Measurements from ENCODE around the gene HTATIP2. TPM values are rescaled to one million over a fixed set of nuclear protein-coding genes. Genes with fewer than 3 reads are reported as not detected.

The HTATIP2 gene
- total and polyA plus RNA-seq, 2 of the 4 experiments (the other 2 are of a cell fraction): 7.2 to 11.6 TPM

- no peak overlapping the region for H2BK5ac ChIP-seq (ENCODE audit: low read depth, low read length, poor library complexity, severe bottlenecking)
- no peak overlapping the region for H4K5ac ChIP-seq (ENCODE audit: low read depth, low read length)
- H2BK15ac ChIP-seq (ENCODE audit: low read depth, low read length): no peak overlapping the region
- peaks cover 9% of the 10 kb centered on the region for H3K4me1 ChIP-seq (ENCODE audit: control insufficient read depth, insufficient read depth, low read length)
- no peak overlapping the region for H3K4me2 ChIP-seq (ENCODE audit: low read depth, low read length)
- ChIA-PET CTCF (interaction anchor here (0.6 to 1.3 kb wide), 2 partner anchors 8 to 393 kb away, joined by 3 read pairs; partner anchors contain the start of gene HTATIP2), POLR2A (ENCODE audit: unreplicated experiment) (no interaction called here)
- dilution Hi-C loops (cut with HindIII; ENCODE audit: low sequenced_read_pairs, unreplicated experiment) (no loop called here), in situ Hi-C loops (cut with MboI; ENCODE audit: low sequenced_read_pairs) (loop anchor here (25.0 kb wide), 1 partner anchor 435 kb away; no protein-coding TSS in a partner anchor), intact Hi-C loops (cut with micrococcal nuclease) (no loop called here)
- H4K91ac ChIP-seq (ENCODE audit: insufficient read depth, low read depth, low read length): no peak overlapping the region
- no peak overlapping the region for H3K18ac ChIP-seq (ENCODE audit: low read depth, low read length)
- no peak overlapping the region for H2AK5ac ChIP-seq (ENCODE audit: low read depth, low read length)
- H2BK20ac ChIP-seq (ENCODE audit: low read depth, low read length): no peak overlapping the region
- H2BK120ac ChIP-seq (ENCODE audit: low read depth, low read length): no peak overlapping the region
- no peaks in the 10 kb centered on the region for H4K20me1 ChIP-seq (ENCODE audit: insufficient read depth, low read length)
- H3K27ac ChIP-seq (ENCODE audit: insufficient read depth, low read length): no peak overlapping the region
- WGBS, 2 experiments (ENCODE audit: extremely low coverage in 2 of 2, insufficient read length in 1 of 2): no CpG with 5 or more reads among the region's 5 CpGs
- H4K8ac ChIP-seq (ENCODE audit: low read depth in 2 of 2, low read length in 2 of 2): no peak overlapping the region
- no peak overlapping the region for H3K56ac ChIP-seq (ENCODE audit: extremely low read depth, insufficient read depth, low read length)
- H2AK9ac ChIP-seq (replicated peaks; ENCODE audit: low read depth, low read length, poor library complexity): no peak overlapping the region
- H3K4ac ChIP-seq (ENCODE audit: low read depth, low read length): no peak overlapping the region
- H3K27me3 ChIP-seq (ENCODE audit: control insufficient read depth, insufficient read depth, low read length): no peaks in the 10 kb centered on the region
- no peak for TF ChIP-seq MAFK (IDR thresholded peaks at IDR 0.05; ENCODE audit: low read depth, low read length)
- TF ChIP-seq CTCF (conservative IDR thresholded peaks at IDR 0.05; ENCODE audit: low read depth, low read length): no peak
- no peak for TF ChIP-seq SMC3 (IDR thresholded peaks at IDR 0.05; ENCODE audit: low read depth, low read length)
- no peak for TF ChIP-seq MAZ (IDR thresholded peaks at IDR 0.05; ENCODE audit: borderline replicate concordance, low read depth, low read length)
- TF ChIP-seq BHLHE40 (IDR thresholded peaks at IDR 0.05; ENCODE audit: low read depth, low read length): no peak
- no peak for TF ChIP-seq CEBPB (IDR thresholded peaks at IDR 0.05; ENCODE audit: low read depth, low read length)
- no peak for TF ChIP-seq NFE2L2 (IDR thresholded peaks at IDR 0.05; ENCODE audit: low read depth, low read length)
- no peak for TF ChIP-seq CHD1 (IDR thresholded peaks at IDR 0.05; ENCODE audit: low read depth, low read length)
- no peak for TF ChIP-seq MXI1 (IDR thresholded peaks at IDR 0.05; ENCODE audit: borderline replicate concordance, low read depth, low read length)
- no peak for TF ChIP-seq ELK1 (IDR thresholded peaks at IDR 0.05; ENCODE audit: borderline replicate concordance, low read depth, low read length)
- TF ChIP-seq USF2 (IDR thresholded peaks at IDR 0.05; ENCODE audit: low read depth, low read length): no peak
- no peak for TF ChIP-seq POLR2A (IDR thresholded peaks at IDR 0.05; ENCODE audit: low read depth, low read length)
- no peak for TF ChIP-seq RAD21 (IDR thresholded peaks at IDR 0.05; ENCODE audit: low read length)
- no peak for TF ChIP-seq FOS (IDR thresholded peaks at IDR 0.05; ENCODE audit: low read depth, low read length)
- TF ChIP-seq RCOR1 (IDR thresholded peaks at IDR 0.05; ENCODE audit: insufficient replicate concordance, low read length): no peak
- TF ChIP-seq RFX5 (IDR thresholded peaks at IDR 0.05; ENCODE audit: low read depth, low read length): no peak
- no peak overlapping the region for H2AFZ ChIP-seq (replicated peaks; ENCODE audit: low read length, poor library complexity)
- peaks cover 4% of the 10 kb centered on the region for H3K9me1 ChIP-seq (ENCODE audit: insufficient read depth, low read length)
- no peak overlapping the region for H3K9ac ChIP-seq (ENCODE audit: low read depth, low read length)
- H3K4me3 ChIP-seq (ENCODE audit: insufficient read depth, low read depth, low read length): no peak overlapping the region
- DNase-seq (no peak), ATAC-seq (ENCODE audit: low read depth) (no peak)
- no peaks in the 10 kb centered on the region for H3K9me3 ChIP-seq (ENCODE audit: control insufficient read depth, insufficient read depth, low read length)
- H3K23ac ChIP-seq (ENCODE audit: low read depth, low read length): no peak overlapping the region
- H3K36me3 ChIP-seq (ENCODE audit: control insufficient read depth, insufficient read depth, low read length): peaks cover 1% of the 10 kb centered on the region; the same call in 1 of the 2 replicates
- H3K79me1 ChIP-seq (ENCODE audit: low read depth in 1 of 2, low read length in 2 of 2): peaks cover 3 to 7% of the 10 kb centered on the region in 2 experiments; a peak in 3 of 4 replicates
- no peak overlapping the region for H3K14ac ChIP-seq (replicated peaks; ENCODE audit: low read depth, low read length)
- no TSS peak for BruUV-seq (replicated peaks)
Observed at GRCh38 chr11:20372081-20372626, 8.6 kb downstream of the HTATIP2 start.

Measured in IMR-90 (cell line).